DMS114 treated with DMSO at 0.1 percent for 48 hours (cell line): Measurements from ENCODE around the gene PEPD.

Experiments
- DNase-seq: peaks from one replicate; lab custom pipeline; 2025; ENCODE audit not compliant: unreplicated experiment; lab: John Stamatoyannopoulos, UW

Gene PEPD

GRCh38 chr19:33409906-33410685, 111.5 kb downstream of the PEPD start:
- DNase-seq, result no peak

- no peak for DNase-seq
These were observed 112.8 kb downstream of the PEPD start for GRCh38 chr19:33408538-33409434.

- DNase-seq, result no peak
These were observed 113.5 kb downstream of the PEPD start for GRCh38 chr19:33408116-33408515.

GRCh38 chr19:33407716-33408115, 113.9 kb downstream of the PEPD start:
- DNase-seq, result no peak

GRCh38 chr19:33407140-33407551, 114.4 kb downstream of the PEPD start:
- DNase-seq, result no peak

- DNase-seq, result peak; percentile 48
These were observed 115.0 kb downstream of the PEPD start for GRCh38 chr19:33406521-33407139.

- no peak for DNase-seq
These were observed 115.8 kb downstream of the PEPD start for GRCh38 chr19:33405553-33406461.

- DNase-seq, result no peak
These were observed 116.4 kb downstream of the PEPD start for GRCh38 chr19:33405254-33405552.

- DNase-seq, result no peak
These were observed 116.9 kb downstream of the PEPD start for GRCh38 chr19:33404506-33405253.

- DNase-seq, result no peak
These were observed 117.7 kb downstream of the PEPD start for GRCh38 chr19:33403973-33404304.

- DNase-seq, result no peak
These were observed 118.2 kb downstream of the PEPD start for GRCh38 chr19:33403221-33403972.

- no peak for DNase-seq
These were observed 119.0 kb downstream of the PEPD start for GRCh38 chr19:33402421-33403220.

GRCh38 chr19:33401683-33402420, 119.7 kb downstream of the PEPD start:
- DNase-seq, result no peak

- no peak for DNase-seq
These were observed 120.5 kb downstream of the PEPD start for GRCh38 chr19:33400856-33401682.

GRCh38 chr19:33399745-33400681, 121.6 kb downstream of the PEPD start:
- no peak for DNase-seq
